OCI-LY1 (cell line): ENCODE data around the gene WNT7B.

ENCODE experiments used
- CTCF ChIP-seq: fragments of 200-600 bp; sonication (generic), shearing (Covaris generic); IDR thresholded peaks from 2 replicates; pipeline ENCODE4 v1.5.1; 2017; ENCODE audit warnings: mild to moderate bottlenecking, antibody characterized with exemption, low read length, moderate library complexity, mixed read lengths
- EZH2 ChIP-seq: fragments of 200-600 bp; sonication (generic), shearing (Covaris generic); IDR thresholded peaks from 2 replicates; pipeline ENCODE4 v1.8.0; 2017; ENCODE audit warnings: borderline replicate concordance, mixed run types, mild to moderate bottlenecking, antibody characterized with exemption, low read length, moderate library complexity, mixed read lengths

DNA sequence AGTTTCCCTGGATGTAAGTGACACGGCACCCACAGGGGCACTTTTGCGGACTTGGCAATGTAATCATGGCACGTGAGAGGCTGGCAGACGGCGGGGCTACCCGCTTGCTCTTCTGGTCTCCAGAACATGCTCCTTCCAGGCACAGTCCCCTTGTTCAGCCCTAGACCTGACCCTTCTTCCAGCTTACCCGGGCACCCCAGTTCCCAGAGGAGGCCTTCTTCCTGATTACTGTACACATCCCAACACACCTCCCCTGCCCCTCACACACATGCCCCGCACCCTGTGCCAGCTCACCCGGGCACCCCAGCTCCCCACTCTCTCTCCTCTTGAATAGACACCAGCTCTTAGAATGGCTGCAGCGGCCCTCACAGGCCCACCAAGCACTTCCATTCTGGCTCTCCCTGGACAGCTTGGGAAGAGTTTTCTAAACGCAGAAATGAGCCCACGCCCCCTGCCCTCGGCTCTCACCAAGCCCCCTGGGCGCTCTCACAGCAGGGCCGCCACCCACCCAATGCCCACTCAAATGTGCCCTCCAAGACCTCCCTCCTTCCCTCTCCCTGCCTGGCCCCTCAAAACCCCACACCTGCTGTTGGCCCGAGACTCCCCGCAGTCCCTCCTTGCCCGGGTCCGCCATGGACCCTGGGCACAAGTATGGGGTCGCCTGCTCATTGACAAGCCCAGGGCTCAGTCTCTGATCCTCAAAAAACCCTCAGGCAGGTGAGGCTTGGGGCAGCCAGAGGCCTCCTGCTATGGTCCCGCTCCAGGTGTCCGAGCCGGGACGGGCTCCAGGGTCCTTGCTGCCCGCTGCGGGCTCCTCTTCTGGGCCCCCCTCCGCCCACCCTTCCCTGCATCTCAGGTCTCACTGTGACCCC lies 88.5 kb downstream of the WNT7B start:
- TF ChIP-seq CTCF, result no peak
- no peak for TF ChIP-seq EZH2
